HG02571 (cell line): ENCODE results near the gene RFX2.

Source experiments
- ATAC-seq: cut with Tn5 transposase; IDR thresholded peaks from one replicate; pipeline ENCODE4 v1.9.1; 2021; ENCODE audit warnings: mild to moderate bottlenecking, moderate library complexity; ENCODE audit not compliant: unreplicated experiment

The RFX2 gene

GRCh38 chr19:6105444-6105843 lies 4.9 kb downstream of the RFX2 start:
- ATAC-seq, result no peak

GRCh38 chr19:6103894-6104293 lies 6.4 kb downstream of the RFX2 start:
- no peak for ATAC-seq

GRCh38 chr19:6103217-6103644 lies 7.1 kb downstream of the RFX2 start:
- ATAC-seq, result no peak

- ATAC-seq, result no peak
Observed at GRCh38 chr19:6101991-6102390, 8.3 kb downstream of the RFX2 start.

GRCh38 chr19:6101291-6101825 lies 8.9 kb downstream of the RFX2 start:
- ATAC-seq, result no peak

GRCh38 chr19:6100284-6100915 lies 9.9 kb downstream of the RFX2 start:
- ATAC-seq, result no peak

- ATAC-seq, result no peak
Observed at GRCh38 chr19:6099599-6099998, 10.7 kb downstream of the RFX2 start.

GRCh38 chr19:6099033-6099432 lies 11.3 kb downstream of the RFX2 start:
- ATAC-seq, result no peak

GRCh38 chr19:6098574-6098973 lies 11.7 kb downstream of the RFX2 start:
- no peak for ATAC-seq

GRCh38 chr19:6097911-6098310 lies 12.4 kb downstream of the RFX2 start:
- no peak for ATAC-seq

- no peak for ATAC-seq
Observed at GRCh38 chr19:6095760-6096159, 14.5 kb downstream of the RFX2 start.

GRCh38 chr19:6092329-6093286 lies 17.7 kb downstream of the RFX2 start:
- no peak for ATAC-seq

GRCh38 chr19:6091771-6092291 lies 18.5 kb downstream of the RFX2 start:
- no peak for ATAC-seq

GRCh38 chr19:6090634-6091033 lies 19.7 kb downstream of the RFX2 start:
- ATAC-seq, result no peak

GRCh38 chr19:6088602-6089049 lies 21.7 kb downstream of the RFX2 start:
- ATAC-seq, result no peak

- ATAC-seq, result no peak
Observed at GRCh38 chr19:6087074-6087571, 23.2 kb downstream of the RFX2 start.

GRCh38 chr19:6086068-6086788 lies 24.1 kb downstream of the RFX2 start:
- ATAC-seq, result no peak

- no peak for ATAC-seq
Observed at GRCh38 chr19:6084821-6085220, 25.5 kb downstream of the RFX2 start.

GRCh38 chr19:6079107-6079506 lies 31.2 kb downstream of the RFX2 start:
- no peak for ATAC-seq

GRCh38 chr19:6078068-6078467 lies 32.2 kb downstream of the RFX2 start:
- ATAC-seq, result no peak
